Mucosa of descending colon (tissue), 3 donors: ENCODE measurements around the gene MAMSTR. TPM values are rescaled to one million over a fixed set of nuclear protein-coding genes. Genes with fewer than 3 reads are reported as not detected.

Experiments used
- ATAC-seq: fragments of 200-7000 bp; cut with Tn5 transposase; one replicate; pipeline ENCODE4 v1.9.1; 2020; ENCODE audit warnings: mild to moderate bottlenecking, moderate library complexity
- DNase-seq, 3 donors: peaks; one replicate each; pipeline ENCODE4 v3.0.0-alpha.2; 2020
- H3K36me3 ChIP-seq: fragments of 200-600 bp; one replicate; pipeline ENCODE4 v1.8.0; 2021; ENCODE audit warnings: low read depth, mild to moderate bottlenecking
- H3K4me1 ChIP-seq: fragments of 200-600 bp; one replicate; pipeline ENCODE4 v1.8.0; 2021; ENCODE audit warnings: low read depth, mild to moderate bottlenecking
- H3K4me3 ChIP-seq: fragments of 200-600 bp; one replicate; pipeline ENCODE4 v1.8.0; 2021; ENCODE audit warnings: mild to moderate bottlenecking
- H3K9me3 ChIP-seq: fragments of 200-600 bp; one replicate; pipeline ENCODE4 v1.8.0; 2021; ENCODE audit warnings: mild to moderate bottlenecking
- intact Hi-C, 2 donors: fragments of 100-400 bp; cut with DNase I in 1 of 2; cut with micrococcal nuclease in 1 of 2; formaldehyde crosslinking; loops; one replicate each; pipeline versions ENCODE4 v1.11.0 to v1.11.1; 2022; cut with DNase I, micrococcal nuclease
- total RNA-seq, 3 donors: library from RNA; stranded (reverse); fragmentation: NEBNext Ultra II Directional in 2 of 3; extraction: Animal tissue kit (Norgen Biotek cat#: 25700) in 2 of 3; gene quantifications; one replicate each; pipeline versions ENCODE4 v1.2.1 to v1.2.4, GENCODE V29; 2021 to 2023
- TF ChIP-seq, protein P1 (sequence below): fragments of 200-600 bp; IDR thresholded peaks from one replicate; pipeline ENCODE4 v1.8.0; 2022; ENCODE audit warnings: antibody characterized with exemption, mild to moderate bottlenecking
- donor health status: DM: no; HTN: no; CAD: no; lungs with moderate emphysema.
- donor health status: DM: no; HTN: no; CAD: no.
- donor health status: DM: no; HTN: yes; CAD: no.

Gene MAMSTR
- total RNA-seq, 3 donors from 2014 or later = 0.31 to 2.4 (median 0.61) TPM

DNA sequence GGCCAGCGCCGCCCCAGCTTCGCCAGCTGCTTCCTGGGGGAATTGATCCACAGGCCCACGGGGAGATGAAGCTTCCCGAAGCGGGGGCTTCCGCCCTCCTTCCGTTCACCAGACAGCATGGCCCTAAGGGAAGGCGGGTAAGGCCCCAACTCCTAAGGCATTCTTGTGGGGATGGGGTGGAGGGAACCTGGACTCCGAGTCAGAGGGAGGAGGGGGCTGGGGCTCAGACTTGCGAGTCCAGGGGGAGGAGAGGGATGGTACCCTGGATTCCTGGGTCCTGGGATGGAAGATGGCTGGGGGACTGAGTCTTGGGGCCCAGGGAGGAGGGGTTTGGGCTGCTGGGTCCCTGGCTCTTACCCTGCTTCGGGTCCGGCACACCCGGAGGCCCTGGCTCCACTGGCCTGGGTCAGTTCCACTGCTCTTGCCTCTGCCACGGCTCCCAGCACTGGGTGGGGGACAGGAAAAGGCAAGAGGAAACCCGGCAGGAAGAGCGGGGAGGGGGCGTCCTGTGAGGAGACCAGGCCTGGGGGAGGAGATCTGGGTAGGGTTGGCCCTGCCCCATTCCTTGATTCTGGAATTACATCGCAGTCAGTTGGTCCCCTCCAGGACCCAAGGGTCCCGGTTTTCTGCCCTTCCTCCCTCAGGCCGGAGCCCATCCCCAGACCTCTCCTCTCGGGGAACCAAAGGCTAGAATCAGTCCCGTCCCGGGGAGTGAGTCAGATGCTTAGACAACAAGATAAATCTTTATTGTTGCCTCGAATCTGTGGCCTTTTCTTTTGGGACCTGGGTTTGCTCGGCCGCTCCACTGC, 20.8 kb upstream of the MAMSTR start, which contains the start of gene RASIP1:
TSS of gene RASIP1 (minus strand) at position 447 of the 809 bp plus-strand sequence. CDS start at position 119, 328 bp downstream.
- Histone ChIP-seq H3K4me1 (peaks cover 12% of the 10 kb centered on the region), H3K9me3 (no peaks in the 10 kb centered on the region), H3K36me3 (no peaks in the 10 kb centered on the region), H3K4me3 (no peak within 1 kb of the TSS)
- no peak for ATAC-seq
- intact Hi-C loops = no loop called here
- TF ChIP-seq, protein P1, sequence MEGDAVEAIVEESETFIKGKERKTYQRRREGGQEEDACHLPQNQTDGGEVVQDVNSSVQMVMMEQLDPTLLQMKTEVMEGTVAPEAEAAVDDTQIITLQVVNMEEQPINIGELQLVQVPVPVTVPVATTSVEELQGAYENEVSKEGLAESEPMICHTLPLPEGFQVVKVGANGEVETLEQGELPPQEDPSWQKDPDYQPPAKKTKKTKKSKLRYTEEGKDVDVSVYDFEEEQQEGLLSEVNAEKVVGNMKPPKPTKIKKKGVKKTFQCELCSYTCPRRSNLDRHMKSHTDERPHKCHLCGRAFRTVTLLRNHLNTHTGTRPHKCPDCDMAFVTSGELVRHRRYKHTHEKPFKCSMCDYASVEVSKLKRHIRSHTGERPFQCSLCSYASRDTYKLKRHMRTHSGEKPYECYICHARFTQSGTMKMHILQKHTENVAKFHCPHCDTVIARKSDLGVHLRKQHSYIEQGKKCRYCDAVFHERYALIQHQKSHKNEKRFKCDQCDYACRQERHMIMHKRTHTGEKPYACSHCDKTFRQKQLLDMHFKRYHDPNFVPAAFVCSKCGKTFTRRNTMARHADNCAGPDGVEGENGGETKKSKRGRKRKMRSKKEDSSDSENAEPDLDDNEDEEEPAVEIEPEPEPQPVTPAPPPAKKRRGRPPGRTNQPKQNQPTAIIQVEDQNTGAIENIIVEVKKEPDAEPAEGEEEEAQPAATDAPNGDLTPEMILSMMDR = no peak
- DNase-seq = no peak

DNA sequence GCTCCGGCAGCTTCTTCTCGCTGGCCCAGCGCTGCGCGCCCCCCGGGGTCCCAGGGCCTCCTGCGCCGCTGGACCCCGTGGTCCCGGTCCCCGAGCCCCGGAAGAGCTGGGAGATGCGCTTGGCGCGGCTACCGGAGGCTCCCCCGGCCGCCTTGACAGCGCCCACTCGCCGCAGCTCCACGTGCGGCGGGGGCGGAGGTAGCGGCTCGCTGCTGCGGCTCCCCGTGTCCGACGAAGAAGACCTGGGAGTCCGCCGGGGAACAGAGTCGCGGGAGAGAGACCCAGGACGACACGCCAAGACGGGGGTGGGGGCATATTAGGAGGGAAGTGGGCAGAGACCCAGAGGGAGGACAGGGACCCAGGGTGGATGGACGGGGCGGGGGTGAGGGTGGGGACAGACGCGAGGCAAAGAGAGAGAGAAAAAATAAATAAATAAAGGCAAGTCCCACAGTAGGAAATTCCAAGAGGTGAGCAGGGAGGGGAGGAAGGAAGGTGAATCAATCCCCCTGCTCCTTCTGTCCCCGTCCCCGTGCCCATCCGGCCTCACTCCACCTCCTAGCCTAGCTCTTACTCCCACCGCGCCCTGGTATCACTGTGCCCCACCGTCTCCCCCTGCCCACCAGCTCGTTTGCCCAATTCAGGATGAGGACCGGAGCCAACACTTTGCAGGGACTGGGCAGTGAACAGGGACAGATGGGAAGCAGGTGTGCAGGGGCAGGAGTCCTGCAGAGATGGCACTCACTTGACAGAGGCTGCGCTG, 20.1 kb upstream of the MAMSTR start:
- intact Hi-C loops = no loop called here
- Histone ChIP-seq H3K4me3 (no peak overlapping the region), H3K4me1 (peaks cover 17% of the 10 kb centered on the region), H3K36me3 (no peaks in the 10 kb centered on the region), H3K9me3 (no peaks in the 10 kb centered on the region)
- DNase-seq (peak in 1 of 3 donors; percentile 50), ATAC-seq (no peak)
- TF ChIP-seq, protein P1 = no peak

DNA sequence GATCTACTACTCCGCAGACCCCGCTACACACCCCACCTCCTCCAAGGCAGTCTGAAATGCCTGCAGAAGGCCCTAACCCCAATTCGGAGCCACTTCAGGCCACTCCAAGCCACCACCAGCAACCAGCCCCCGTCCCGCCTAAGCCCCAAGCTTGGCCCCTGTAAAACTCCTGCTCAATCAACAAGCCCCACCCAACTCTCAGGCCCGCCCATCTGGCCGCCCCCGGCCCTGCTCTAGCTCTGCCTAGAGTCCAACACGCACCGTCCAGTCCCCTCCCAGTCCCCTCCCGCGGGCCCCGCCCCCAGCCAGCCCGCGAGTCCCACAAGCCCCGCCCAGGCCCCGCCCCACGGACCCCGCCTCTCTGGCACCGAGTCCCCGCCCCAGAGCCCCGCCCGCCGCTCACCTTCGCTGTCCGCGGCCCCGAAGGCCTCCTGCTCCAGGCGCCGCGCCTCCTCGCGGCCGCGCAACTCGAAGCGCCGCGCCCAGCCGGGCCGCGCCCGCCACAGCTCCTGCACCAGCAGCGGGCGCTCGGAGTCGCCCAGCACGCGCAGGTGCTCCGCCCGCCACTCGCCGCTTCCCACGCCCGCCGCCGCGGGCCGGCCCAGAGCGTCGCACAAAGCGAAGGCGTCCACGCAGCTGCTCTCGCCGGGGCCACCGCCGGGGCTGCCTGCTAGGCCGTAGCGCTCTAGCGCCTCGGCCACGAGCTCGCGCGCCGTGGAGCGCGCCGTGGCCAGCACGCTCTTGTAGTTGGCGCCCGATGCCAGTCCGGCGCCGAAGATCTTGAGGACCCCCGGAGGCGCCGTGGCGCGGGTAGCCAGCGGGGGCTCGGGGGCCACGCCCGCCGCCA, 19.3 kb upstream of the MAMSTR start:
- no peaks in the 10 kb centered on the region for H3K9me3 ChIP-seq
- H3K4me3 ChIP-seq = no peak overlapping the region
- H3K4me1 ChIP-seq = peaks cover 17% of the 10 kb centered on the region
- TF ChIP-seq, protein P1 = peak; percentile 52
- H3K36me3 ChIP-seq = no peaks in the 10 kb centered on the region
- intact Hi-C loops = no loop called here
- ATAC-seq (peak; percentile 96), DNase-seq (peak; percentile 96 to 98 (median 97))

DNA sequence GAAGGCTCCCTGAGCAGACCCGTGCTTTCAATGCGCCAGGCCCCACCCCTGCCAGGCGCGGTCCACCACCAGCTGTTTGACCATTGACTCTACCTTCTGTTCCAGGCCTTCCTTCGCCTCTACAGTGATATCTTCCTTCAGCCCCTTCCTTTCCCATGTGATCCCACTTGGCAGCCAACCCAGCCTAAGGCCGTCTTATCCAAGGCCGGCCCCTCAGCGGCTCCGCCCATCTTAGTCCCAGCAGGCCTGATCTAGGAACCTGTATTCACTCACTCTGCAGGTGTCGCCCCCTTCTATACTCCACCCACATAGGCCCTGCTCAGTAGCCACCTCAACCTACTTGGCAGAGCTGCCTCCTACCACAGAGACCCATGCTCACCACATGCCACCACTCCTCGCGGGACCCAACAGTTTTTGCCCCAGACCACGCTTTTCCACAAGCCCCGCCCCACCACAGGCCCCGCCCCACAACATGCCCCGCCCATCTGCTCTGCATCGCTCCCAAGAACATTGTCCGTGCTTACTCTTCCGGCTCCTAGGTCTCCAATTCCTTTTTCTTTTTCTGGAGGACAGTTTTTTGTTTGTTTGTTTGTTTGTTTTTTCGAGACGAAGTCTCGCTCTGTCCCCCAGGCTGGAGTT, 18.0 kb upstream of the MAMSTR start:
- Histone ChIP-seq H3K4me1 (peaks cover 17% of the 10 kb centered on the region), H3K36me3 (no peaks in the 10 kb centered on the region), H3K4me3 (no peak overlapping the region), H3K9me3 (no peaks in the 10 kb centered on the region)
- intact Hi-C loops = no loop called here
- ATAC-seq (no peak), DNase-seq (no peak)
- TF ChIP-seq, protein P1 = no peak
